HG02588 (cell line): Measurements from ENCODE around the gene LRRFIP2.

ENCODE experiments used
- ATAC-seq: cut with Tn5 transposase; IDR thresholded peaks from one replicate; pipeline ENCODE4 v1.9.1; 2021; ENCODE audit warnings: mild to moderate bottlenecking, moderate library complexity; ENCODE audit not compliant: unreplicated experiment

LRRFIP2 gene

GRCh38 chr3:37030588-37030987 is 143.8 kb downstream of the LRRFIP2 start:
- ATAC-seq = no peak

- no peak for ATAC-seq
Measured at GRCh38 chr3:37029516-37030163, 144.7 kb downstream of the LRRFIP2 start.

GRCh38 chr3:37029111-37029510 is 145.3 kb downstream of the LRRFIP2 start:
- no peak for ATAC-seq

- ATAC-seq = no peak
Measured at GRCh38 chr3:37028329-37028728, 146.1 kb downstream of the LRRFIP2 start.

- no peak for ATAC-seq
Measured at GRCh38 chr3:37026851-37027250, 147.5 kb downstream of the LRRFIP2 start.

GRCh38 chr3:37025561-37026335 is 148.6 kb downstream of the LRRFIP2 start:
- ATAC-seq = no peak

DNA sequence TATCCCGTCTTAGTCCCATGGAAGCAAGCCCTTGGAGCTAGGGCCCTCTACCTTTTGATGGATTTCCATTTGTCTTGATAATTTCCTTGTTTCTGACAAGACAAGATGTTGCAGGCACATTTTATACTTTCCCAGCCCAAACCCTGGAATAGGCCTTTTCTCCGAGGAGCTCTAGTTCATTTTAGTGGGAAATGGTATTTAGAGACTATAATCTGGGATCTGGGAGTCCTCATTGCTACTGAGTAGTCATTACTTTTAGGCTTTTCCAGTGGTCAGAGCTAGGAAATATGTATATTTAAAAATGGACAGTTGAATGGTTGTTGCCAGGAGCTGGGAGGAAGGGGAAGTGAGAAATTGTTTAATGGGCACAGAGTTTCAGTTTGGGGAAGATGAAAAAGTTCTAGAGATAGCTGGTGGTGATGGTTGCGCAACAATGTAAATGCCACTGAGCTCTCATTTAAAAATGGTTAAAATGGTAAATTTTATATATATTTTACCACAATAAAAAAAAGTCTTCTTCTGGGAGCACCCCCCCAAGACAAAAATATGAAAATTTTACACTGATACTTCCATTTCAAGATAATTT is 149.5 kb downstream of the LRRFIP2 start:
- peak; percentile 66 for ATAC-seq

DNA sequence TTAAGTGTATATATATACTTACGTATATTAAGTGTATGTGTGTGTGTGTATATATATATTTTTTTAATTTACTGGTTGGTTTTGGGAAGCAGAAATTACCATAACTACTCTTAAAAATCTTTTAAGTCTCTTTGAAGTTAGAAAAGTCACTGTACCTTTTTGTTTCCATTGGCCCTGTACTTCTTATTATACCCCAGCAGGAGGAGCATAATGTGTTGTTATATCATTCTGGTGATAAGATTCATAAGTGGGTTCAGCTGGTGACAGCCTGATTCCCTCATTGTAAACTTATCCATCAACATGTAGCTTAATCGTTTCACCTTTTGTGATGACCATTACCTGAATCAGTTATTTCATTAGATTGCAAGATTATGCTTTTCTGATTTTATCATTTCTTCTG is 150.3 kb downstream of the LRRFIP2 start:
- ATAC-seq = no peak

DNA sequence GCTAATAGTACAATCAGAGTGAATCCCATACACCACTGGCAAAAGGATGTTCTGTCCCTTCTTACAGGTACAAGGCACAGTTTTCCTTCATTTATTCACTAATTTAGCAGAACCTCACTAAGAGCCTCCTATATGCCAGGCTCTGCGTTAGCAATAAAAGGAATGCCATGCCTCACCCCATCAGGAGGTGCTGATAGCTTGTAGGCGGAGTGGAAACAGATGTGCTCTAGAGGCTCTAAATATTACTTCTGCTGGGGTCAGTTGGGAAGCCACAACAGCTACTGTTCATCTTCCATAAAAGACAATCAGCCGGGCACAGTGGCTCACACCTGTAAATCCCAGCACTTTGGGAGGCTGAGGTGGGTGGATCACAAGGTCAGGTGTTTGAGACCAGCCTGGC is 156.7 kb downstream of the LRRFIP2 start:
- ATAC-seq = no peak

GRCh38 chr3:37016903-37017302 is 157.5 kb downstream of the LRRFIP2 start:
- ATAC-seq = no peak

GRCh38 chr3:37015642-37016041 is 158.7 kb downstream of the LRRFIP2 start:
- no peak for ATAC-seq

DNA sequence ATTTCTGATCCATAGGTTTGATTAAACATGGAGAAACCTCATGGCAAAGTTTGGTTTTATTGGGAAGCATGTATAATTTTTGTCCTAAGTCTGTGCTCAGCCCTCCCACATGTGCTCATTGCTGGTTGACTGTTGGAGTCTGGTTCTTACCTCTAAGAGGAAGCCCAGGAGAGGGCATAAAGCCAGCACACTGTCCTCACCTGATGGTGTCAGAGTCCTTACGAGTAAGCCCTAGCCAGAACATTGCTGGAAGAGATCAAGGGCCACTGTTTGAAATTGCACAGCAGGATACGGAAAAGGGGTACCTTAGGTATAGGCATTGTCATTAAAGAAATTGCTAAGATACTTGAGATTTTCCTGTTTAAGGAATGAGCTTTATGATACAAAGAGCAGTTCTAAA is 159.8 kb downstream of the LRRFIP2 start:
- no peak for ATAC-seq
